Medulla oblongata (tissue), 1 donor: ENCODE results near the gene GPR21.

Experiments used
- DNase-seq: peaks from one replicate; pipeline ENCODE4 v3.0.0-alpha.2; 2015; ENCODE audit errors: extremely low spot score

Gene GPR21

GRCh38 chr9:123033864-123034601, 566 bp downstream of the GPR21 start:
- no peak for DNase-seq

- no peak for DNase-seq
Measured at GRCh38 chr9:123034881-123035510, 1.5 kb downstream of the GPR21 start.

- DNase-seq, result no peak
Measured at GRCh38 chr9:123035791-123036190, 2.3 kb downstream of the GPR21 start.

GRCh38 chr9:123036893-123037545, 3.6 kb downstream of the GPR21 start:
- DNase-seq, result no peak

GRCh38 chr9:123039617-123040219, 6.3 kb downstream of the GPR21 start:
- no peak for DNase-seq

GRCh38 chr9:123040801-123041200, 7.3 kb downstream of the GPR21 start:
- no peak for DNase-seq

GRCh38 chr9:123041489-123041888, 8.0 kb downstream of the GPR21 start:
- DNase-seq, result no peak

GRCh38 chr9:123043081-123043939, 9.8 kb downstream of the GPR21 start:
- DNase-seq, result no peak

- no peak for DNase-seq
Measured at GRCh38 chr9:123044586-123044985, 11.1 kb downstream of the GPR21 start.

- DNase-seq, result no peak
Measured at GRCh38 chr9:123046406-123047195, 13.1 kb downstream of the GPR21 start.

GRCh38 chr9:123048748-123049147, 15.3 kb downstream of the GPR21 start:
- DNase-seq, result no peak

GRCh38 chr9:123049589-123050222, 16.2 kb downstream of the GPR21 start:
- DNase-seq, result peak; percentile 51

- DNase-seq, result no peak
Measured at GRCh38 chr9:123053046-123053445, 19.6 kb downstream of the GPR21 start.

- no peak for DNase-seq
Measured at GRCh38 chr9:123053711-123054110, 20.2 kb downstream of the GPR21 start.

GRCh38 chr9:123058834-123059233, 25.4 kb downstream of the GPR21 start:
- no peak for DNase-seq

- no peak for DNase-seq
Measured at GRCh38 chr9:123059472-123060220, 26.2 kb downstream of the GPR21 start.

- DNase-seq, result no peak
Measured at GRCh38 chr9:123061216-123061615, 27.7 kb downstream of the GPR21 start.

- no peak for DNase-seq
Measured at GRCh38 chr9:123062351-123063176, 29.1 kb downstream of the GPR21 start.

- DNase-seq, result no peak
Measured at GRCh38 chr9:123063177-123063598, 29.7 kb downstream of the GPR21 start.
